CD14-positive monocyte (primary cell): ENCODE data around the gene TOGARAM2. TPM values are rescaled to one million over a fixed set of nuclear protein-coding genes. Genes with fewer than 3 reads are reported as not detected.

Source experiments
- DNase-seq, 3 donors: peaks; one replicate each; pipeline ENCODE4 v3.0.0-alpha.2; 2011 to 2022
- H2AFZ ChIP-seq: 2 replicates; pipeline ENCODE4 v1.6.0; 2012; ENCODE audit warnings: mild to moderate bottlenecking, low read depth, low read length, inconsistent platforms; ENCODE audit not compliant: insufficient read depth, poor library complexity, severe bottlenecking
- H3K27ac ChIP-seq, 2 donors: 1 replicate in 1 of 2; 2 replicates in 1 of 2; pipeline ENCODE4 v1.5.1; 2012 to 2013; ENCODE audit warnings: low read length in 2 of 2, control low read depth in 1 of 2, inconsistent platforms in 1 of 2, low read depth in 1 of 2, mild to moderate bottlenecking in 1 of 2
- H3K27me3 ChIP-seq, 2 donors: one replicate each; pipeline versions ENCODE4 v1.6.0 to v1.6.1; 2011 to 2013; ENCODE audit warnings: low read length in 2 of 2; ENCODE audit not compliant: control insufficient read depth in 2 of 2, insufficient read depth in 2 of 2
- H3K36me3 ChIP-seq, 2 donors: replicated peaks in 1 of 2; 1 replicate in 1 of 2; 2 replicates in 1 of 2; pipeline versions ENCODE4 v1.5.1 to v1.6.1; 2012 to 2013; ENCODE audit warnings: low read length in 2 of 2, control low read depth in 1 of 2, inconsistent platforms in 1 of 2, mild to moderate bottlenecking in 1 of 2; ENCODE audit not compliant: insufficient read depth in 2 of 2, control insufficient read depth in 1 of 2
- H3K4me1 ChIP-seq, 2 donors: 1 replicate in 1 of 2; 2 replicates in 1 of 2; pipeline versions ENCODE4 v1.5.1 to v1.6.1; 2012 to 2013; ENCODE audit warnings: low read length in 2 of 2, control low read depth in 1 of 2, inconsistent platforms in 1 of 2, mild to moderate bottlenecking in 1 of 2, moderate library complexity in 1 of 2; ENCODE audit not compliant: insufficient read depth in 2 of 2, control insufficient read depth in 1 of 2
- H3K4me2 ChIP-seq: replicated peaks from 2 replicates; pipeline ENCODE3; 2012; ENCODE audit warnings: low read length, moderate library complexity, mild to moderate bottlenecking; ENCODE audit not compliant: poor library complexity, severe bottlenecking; ENCODE audit errors: extremely low read depth
- H3K4me3 ChIP-seq, 3 experiments: fragments of 200-600 bp in 1 of 3; sonication (generic) in 1 of 3; replicated peaks in 1 of 3; 1 replicate in 2 of 3; 2 replicates in 1 of 3; pipeline ENCODE4 v1.5.1; 2011 to 2013; ENCODE audit warnings: low read length in 3 of 3, mild to moderate bottlenecking in 3 of 3, control low read depth in 2 of 3, low read depth in 2 of 3, inconsistent platforms in 1 of 3, moderate library complexity in 1 of 3
- H3K79me2 ChIP-seq: 2 replicates; pipeline ENCODE4 v1.6.0; 2012; ENCODE audit warnings: mild to moderate bottlenecking, control low read depth, inconsistent platforms, low read length, moderate library complexity; ENCODE audit not compliant: insufficient read depth
- H3K9ac ChIP-seq: 2 replicates; pipeline ENCODE4 v1.6.0; 2017; ENCODE audit warnings: low read length, mild to moderate bottlenecking; ENCODE audit not compliant: insufficient read depth, poor library complexity, severe bottlenecking
- H3K9me3 ChIP-seq, 2 donors: replicated peaks in 1 of 2; 1 replicate in 1 of 2; 2 replicates in 1 of 2; pipeline versions ENCODE4 v1.5.1 to v1.6.1; 2012 to 2013; ENCODE audit warnings: low read length in 2 of 2, control low read depth in 1 of 2; ENCODE audit not compliant: control insufficient read depth in 1 of 2, insufficient read depth in 1 of 2
- H4K20me1 ChIP-seq: 2 replicates; pipeline ENCODE4 v1.6.0; 2012; ENCODE audit warnings: mild to moderate bottlenecking, low read length, control low read depth, moderate library complexity; ENCODE audit not compliant: insufficient read depth
- H3K27ac Mint-ChIP-seq, 7 donors: one replicate each; pipeline ENCODE4 v1.8.0; 2020; ENCODE audit warnings: mild to moderate bottlenecking in 7 of 7, mixed read lengths in 7 of 7, moderate library complexity in 6 of 7, inconsistent platforms in 2 of 7
- H3K27me3 Mint-ChIP-seq, 3 donors: one replicate each; pipeline ENCODE4 v1.8.0; 2021 to 2022; ENCODE audit warnings: low read depth in 3 of 3, mild to moderate bottlenecking in 3 of 3, mixed read lengths in 3 of 3, moderate library complexity in 3 of 3, inconsistent platforms in 1 of 3
- H3K36me3 Mint-ChIP-seq, 2 donors: one replicate each; pipeline ENCODE4 v1.8.0; 2020; ENCODE audit warnings: mixed read lengths in 2 of 2, inconsistent platforms in 1 of 2, mild to moderate bottlenecking in 1 of 2
- H3K4me1 Mint-ChIP-seq: one replicate; pipeline ENCODE4 v1.8.0; 2020; ENCODE audit warnings: mild to moderate bottlenecking, mixed read lengths
- H3K4me3 Mint-ChIP-seq, 2 donors: one replicate each; pipeline ENCODE4 v1.8.0; 2020; ENCODE audit warnings: mild to moderate bottlenecking in 2 of 2, mixed read lengths in 2 of 2, moderate library complexity in 1 of 2
- H3K9me3 Mint-ChIP-seq, 7 donors: one replicate each; pipeline ENCODE4 v1.8.0; 2020 to 2022; ENCODE audit warnings: mixed read lengths in 7 of 7, mild to moderate bottlenecking in 6 of 7, moderate library complexity in 6 of 7, inconsistent platforms in 2 of 7
- WGBS: methylation state at CpG from one replicate; pipeline ENCODE4 v1.1.5; 2013; ENCODE audit warnings: missing lambda C conversion rate; ENCODE audit not compliant: insufficient coverage; 5-methylcytosine and 5-hydroxymethylcytosine counted together
- intact Hi-C, 2 donors: fragments of 100-400 bp; cut with micrococcal nuclease; formaldehyde crosslinking; loops; one replicate each; pipeline versions ENCODE4 v1.15.0 to v1.15.1; 2023
- polyA plus RNA-seq, 3 donors: library from polyadenylated mRNA; depleted of rRNA in 1 of 3; unstranded in 2 of 3; stranded (reverse) in 1 of 3; fragments of 300-500 nt in 2 of 3; fragments of >200 nt in 1 of 3; fragmentation: Illumina TruSeq in 2 of 3; gene quantifications; 1 replicate in 2 of 3; 2 replicates in 1 of 3; pipeline ENCODE4 v1.2.3, GENCODE V29; 2012 to 2021
- TF ChIP-seq, protein P1 (sequence below): fragments of 200-600 bp; IDR thresholded peaks from one replicate; pipeline ENCODE4 v1.8.0; 2022; ENCODE audit warnings: antibody characterized with exemption, mild to moderate bottlenecking

The TOGARAM2 gene
- polyA plus RNA-seq, 3 donors, result 0.23 to 5.5 TPM; not detected in 1

DNA sequence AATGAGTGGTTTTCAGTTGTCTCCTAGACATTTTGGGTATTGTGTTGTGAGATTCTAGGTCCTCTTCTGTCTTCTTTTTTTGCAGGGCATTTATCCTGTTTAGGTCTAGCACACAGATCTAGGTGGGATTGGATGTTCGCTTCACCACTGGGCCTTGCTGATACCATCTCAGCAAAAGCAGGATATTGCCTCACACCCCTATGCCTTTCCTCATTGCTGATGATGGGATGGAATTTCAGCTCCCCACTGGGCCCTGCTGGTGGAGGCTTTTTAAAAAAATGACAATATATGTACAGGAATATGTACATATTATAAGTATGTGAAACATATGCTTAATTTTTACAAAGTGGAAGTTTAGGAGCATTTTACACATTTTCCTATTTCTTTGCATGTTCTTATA, 5.4 kb upstream of the TOGARAM2 start:
- no peak overlapping the region for H3K9ac ChIP-seq
- no peak overlapping the region for H3K4me2 ChIP-seq
- H3K4me3 ChIP-seq, result no peak overlapping the region
- Mint-ChIP-seq H3K4me3 (no peak overlapping the region), H3K4me1 (peaks cover 6% of the 10 kb centered on the region), H3K36me3 (no peaks in the 10 kb centered on the region), H3K27me3 (peaks cover 0 to 5% (median 0%) of the 10 kb centered on the region in 3 donors), H3K27ac (no peak overlapping the region), H3K9me3 (peaks cover 0 to 9% (median 3%) of the 10 kb centered on the region in 7 donors)
- no peak for DNase-seq
- TF ChIP-seq, protein P1, sequence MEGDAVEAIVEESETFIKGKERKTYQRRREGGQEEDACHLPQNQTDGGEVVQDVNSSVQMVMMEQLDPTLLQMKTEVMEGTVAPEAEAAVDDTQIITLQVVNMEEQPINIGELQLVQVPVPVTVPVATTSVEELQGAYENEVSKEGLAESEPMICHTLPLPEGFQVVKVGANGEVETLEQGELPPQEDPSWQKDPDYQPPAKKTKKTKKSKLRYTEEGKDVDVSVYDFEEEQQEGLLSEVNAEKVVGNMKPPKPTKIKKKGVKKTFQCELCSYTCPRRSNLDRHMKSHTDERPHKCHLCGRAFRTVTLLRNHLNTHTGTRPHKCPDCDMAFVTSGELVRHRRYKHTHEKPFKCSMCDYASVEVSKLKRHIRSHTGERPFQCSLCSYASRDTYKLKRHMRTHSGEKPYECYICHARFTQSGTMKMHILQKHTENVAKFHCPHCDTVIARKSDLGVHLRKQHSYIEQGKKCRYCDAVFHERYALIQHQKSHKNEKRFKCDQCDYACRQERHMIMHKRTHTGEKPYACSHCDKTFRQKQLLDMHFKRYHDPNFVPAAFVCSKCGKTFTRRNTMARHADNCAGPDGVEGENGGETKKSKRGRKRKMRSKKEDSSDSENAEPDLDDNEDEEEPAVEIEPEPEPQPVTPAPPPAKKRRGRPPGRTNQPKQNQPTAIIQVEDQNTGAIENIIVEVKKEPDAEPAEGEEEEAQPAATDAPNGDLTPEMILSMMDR, result no peak
- H3K9me3 ChIP-seq, result peaks cover 0 to 4% of the 10 kb centered on the region in 2 donors
- no peaks in the 10 kb centered on the region for H3K79me2 ChIP-seq
- H2AFZ ChIP-seq, result no peak overlapping the region
- H4K20me1 ChIP-seq, result no peaks in the 10 kb centered on the region
- no peaks in the 10 kb centered on the region for H3K36me3 ChIP-seq
- H3K4me1 ChIP-seq, result peaks cover 0 to 7% of the 10 kb centered on the region in 2 donors
- no peaks in the 10 kb centered on the region for H3K27me3 ChIP-seq
- intact Hi-C loops, result loop anchor here in 1 of 2 donors (10.0 kb wide), 1 partner anchor 869 kb away; no protein-coding TSS in a partner anchor
- WGBS, result no CpG with 5 or more reads among the region's 1 CpG
- H3K27ac ChIP-seq, result no peak overlapping the region

DNA sequence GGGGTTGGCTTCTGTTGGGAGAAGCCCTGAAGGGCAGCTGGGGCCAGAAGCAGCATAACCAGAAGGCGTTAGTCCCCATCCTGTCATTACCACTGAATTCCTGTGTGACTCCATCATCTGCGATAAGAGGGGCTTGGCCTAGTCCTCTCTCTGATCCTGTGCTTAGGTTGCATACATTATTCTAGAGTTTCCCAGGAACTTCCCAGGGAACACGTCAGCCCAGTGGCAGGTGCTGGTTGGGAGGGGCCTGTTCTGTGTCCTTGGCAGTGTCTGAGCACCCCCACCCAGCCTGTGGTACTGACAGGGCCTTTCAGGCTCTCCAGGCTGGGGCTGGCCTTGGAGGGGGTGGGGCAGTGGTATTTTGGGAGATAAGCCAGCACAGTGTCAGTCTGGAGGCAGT, 4.5 kb upstream of the TOGARAM2 start:
- H3K9me3 Mint-ChIP-seq, result peaks cover 0 to 9% (median 3%) of the 10 kb centered on the region in 7 donors
- intact Hi-C loops, result loop anchor here in 1 of 2 donors (10.0 kb wide), 1 partner anchor 868 kb away; no protein-coding TSS in a partner anchor
- DNase-seq, result no peak
- H3K79me2 ChIP-seq, result no peaks in the 10 kb centered on the region
- no peaks in the 10 kb centered on the region for H3K36me3 ChIP-seq
- no peak overlapping the region for H3K27ac ChIP-seq
- H3K9ac ChIP-seq, result no peak overlapping the region
- H3K9me3 ChIP-seq, result peaks cover 0 to 4% of the 10 kb centered on the region in 2 donors
- H3K27ac Mint-ChIP-seq, result peak overlapping the region in 1 of 7 donors; percentile 59
- WGBS, result 80% methylated on average over 2 of the region's 3 CpGs
- H3K36me3 Mint-ChIP-seq, result no peaks in the 10 kb centered on the region
- TF ChIP-seq, protein P1, result no peak
- H4K20me1 ChIP-seq, result no peaks in the 10 kb centered on the region
- H3K4me2 ChIP-seq, result no peak overlapping the region
- H3K4me1 Mint-ChIP-seq, result peaks cover 6% of the 10 kb centered on the region
- H3K4me1 ChIP-seq, result peaks cover 0 to 7% of the 10 kb centered on the region in 2 donors
- H3K4me3 Mint-ChIP-seq, result no peak overlapping the region
- H3K27me3 ChIP-seq, result no peaks in the 10 kb centered on the region
- H3K4me3 ChIP-seq, result no peak overlapping the region
- no peak overlapping the region for H2AFZ ChIP-seq
- H3K27me3 Mint-ChIP-seq, result peaks cover 0 to 5% (median 0%) of the 10 kb centered on the region in 3 donors
